Smooth muscle cell (in vitro differentiated cells): Measurements from ENCODE around the gene HK2. TPM values are rescaled to one million over a fixed set of nuclear protein-coding genes. Genes with fewer than 3 reads are reported as not detected.

Source experiments
- DNase-seq: peaks from one replicate; lab custom pipeline; 2025; ENCODE audit not compliant: unreplicated experiment; lab: John Stamatoyannopoulos, UW
- H2AFZ ChIP-seq: fragments of 200-600 bp; sonication (generic); 2 replicates; pipeline ENCODE4 v1.6.0; 2016; ENCODE audit warnings: antibody characterized with exemption, low read depth, mild to moderate bottlenecking
- H3F3A ChIP-seq: fragments of 200-600 bp; sonication (generic); 2 replicates; pipeline ENCODE4 v1.6.0; 2017; ENCODE audit warnings: antibody characterized with exemption, low read depth
- H3K27ac ChIP-seq: fragments of 200-600 bp; sonication (generic); 2 replicates; pipeline ENCODE4 v1.5.1; 2016; ENCODE audit warnings: low read depth, mild to moderate bottlenecking
- H3K27me3 ChIP-seq: fragments of 200-600 bp; sonication (generic); 2 replicates; pipeline ENCODE4 v1.6.1; 2016; ENCODE audit warnings: low read depth, mild to moderate bottlenecking
- H3K36me3 ChIP-seq: fragments of 200-600 bp; sonication (generic); 2 replicates; pipeline ENCODE4 v1.5.1; 2016; ENCODE audit warnings: low read depth
- H3K4me1 ChIP-seq: fragments of 200-600 bp; sonication (generic); 2 replicates; pipeline ENCODE4 v1.5.1; 2016; ENCODE audit warnings: low read depth
- H3K4me2 ChIP-seq: fragments of 200-600 bp; sonication (generic); 2 replicates; pipeline ENCODE4 v1.6.0; 2016; ENCODE audit warnings: mild to moderate bottlenecking
- H3K4me3 ChIP-seq: fragments of 200-600 bp; sonication (generic); 2 replicates; pipeline ENCODE4 v1.5.1; 2016; ENCODE audit warnings: mild to moderate bottlenecking
- H3K79me2 ChIP-seq: fragments of 200-600 bp; sonication (generic); 2 replicates; pipeline ENCODE4 v1.6.0; 2016; ENCODE audit warnings: low read depth, mild to moderate bottlenecking
- H3K9ac ChIP-seq: fragments of 200-600 bp; sonication (generic); 2 replicates; pipeline ENCODE4 v1.6.0; 2016; ENCODE audit warnings: low read depth
- H3K9me3 ChIP-seq: fragments of 200-600 bp; sonication (generic); replicated peaks from 2 replicates; pipeline ENCODE4 v1.5.1; 2016; ENCODE audit warnings: low read depth
- H4K20me1 ChIP-seq: fragments of 200-600 bp; sonication (generic); 2 replicates; pipeline ENCODE4 v1.6.0; 2016; ENCODE audit warnings: low read depth
- WGBS: methylation state at CpG from one replicate; pipeline ENCODE4 v1.1.7; 2016; ENCODE audit warnings: low lambda C conversion rate; 5-methylcytosine and 5-hydroxymethylcytosine counted together
- polyA plus RNA-seq: library from polyadenylated mRNA; unstranded; fragments of >200 nt; fragmentation: Nextera tagmentation; extraction: Ambion mirVana; gene quantifications from 2 replicates; pipeline ENCODE4 v1.2.1, GENCODE V29; 2016
- total RNA-seq: library from RNA; depleted of rRNA; stranded (reverse); fragments of >200 nt; gene quantifications from 2 replicates; pipeline ENCODE4 v1.2.3, GENCODE V29; 2014
- TF ChIP-seq, protein P1 (sequence below): fragments of 200-600 bp; sonication (generic); IDR thresholded peaks from 2 replicates; pipeline ENCODE4 v1.5.1; 2017; ENCODE audit warnings: borderline replicate concordance, mild to moderate bottlenecking, antibody characterized with exemption; ENCODE audit not compliant: insufficient read depth, poor library complexity, severe bottlenecking

Gene HK2
- total and polyA plus RNA-seq, 2 experiments from 2014 or later: 20.3 to 38.0 TPM

DNA sequence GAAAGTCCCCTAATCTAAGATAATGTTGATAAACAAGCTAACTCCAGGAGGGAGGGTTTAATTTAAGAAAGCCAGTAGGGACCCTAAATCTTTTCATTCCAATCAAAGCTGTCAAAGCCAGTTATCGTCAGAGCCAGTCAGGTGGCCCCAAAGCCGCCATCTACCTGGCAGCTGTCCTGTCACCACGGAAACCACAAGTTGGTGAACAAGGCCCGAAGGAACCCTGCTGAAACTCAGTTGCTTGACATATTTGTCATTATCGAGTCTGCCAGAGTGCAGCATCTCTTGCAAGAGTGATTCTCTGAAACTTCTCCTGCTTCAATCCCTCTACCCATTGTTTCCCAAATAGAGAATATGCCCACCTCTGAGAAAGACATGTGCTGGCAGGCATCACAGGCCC, 93.7 kb downstream of the HK2 start:
- Histone ChIP-seq H3K79me2 (no peaks in the 10 kb centered on the region), H3K36me3 (no peaks in the 10 kb centered on the region)
- 92% methylated on average over 5 of the region's 5 CpGs for WGBS

DNA sequence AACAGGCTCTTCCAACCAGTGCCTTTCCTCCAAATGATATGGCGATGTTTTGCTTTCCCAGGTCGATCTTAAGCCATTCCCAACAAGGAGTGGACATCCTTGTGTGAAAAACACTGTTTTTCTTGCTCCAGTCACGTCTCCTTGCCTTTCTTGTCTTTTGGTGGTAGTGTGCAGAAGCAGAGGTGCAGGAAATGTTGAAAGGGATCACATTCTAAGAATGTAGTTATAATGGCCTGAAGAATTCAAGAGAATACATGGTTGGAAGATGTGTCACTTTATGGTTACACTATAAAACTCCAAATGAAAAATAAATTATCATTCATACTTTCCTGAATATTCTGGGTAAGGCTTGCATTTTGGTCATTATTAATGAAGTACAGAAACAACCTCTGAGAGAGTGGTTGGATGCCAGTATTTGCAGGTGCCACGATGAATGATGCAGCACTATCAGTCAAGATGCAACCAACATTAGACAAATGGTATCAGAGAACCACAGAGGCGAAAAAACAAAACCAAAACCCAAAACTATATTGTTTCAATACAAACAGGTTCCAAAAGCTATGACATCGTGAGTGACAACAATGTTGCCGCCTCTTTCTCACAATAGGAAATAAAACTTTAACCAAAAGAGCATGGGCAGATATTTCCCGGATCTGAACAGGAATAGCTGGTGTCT, 97.0 kb downstream of the HK2 start:
- Histone ChIP-seq H3K36me3 (no peaks in the 10 kb centered on the region), H4K20me1 (no peaks in the 10 kb centered on the region), H3K27ac (no peak overlapping the region), H3K9ac (no peak overlapping the region), H3K4me3 (no peak overlapping the region), H3K79me2 (no peaks in the 10 kb centered on the region), H3K9me3 (no peaks in the 10 kb centered on the region), H3K4me2 (no peak overlapping the region), H3F3A (no peaks in the 10 kb centered on the region), H3K4me1 (no peaks in the 10 kb centered on the region), H2AFZ (no peak overlapping the region), H3K27me3 (no peaks in the 10 kb centered on the region)
- WGBS: 92% methylated on average over 8 of the region's 8 CpGs
- no peak for DNase-seq
- TF ChIP-seq, protein P1, sequence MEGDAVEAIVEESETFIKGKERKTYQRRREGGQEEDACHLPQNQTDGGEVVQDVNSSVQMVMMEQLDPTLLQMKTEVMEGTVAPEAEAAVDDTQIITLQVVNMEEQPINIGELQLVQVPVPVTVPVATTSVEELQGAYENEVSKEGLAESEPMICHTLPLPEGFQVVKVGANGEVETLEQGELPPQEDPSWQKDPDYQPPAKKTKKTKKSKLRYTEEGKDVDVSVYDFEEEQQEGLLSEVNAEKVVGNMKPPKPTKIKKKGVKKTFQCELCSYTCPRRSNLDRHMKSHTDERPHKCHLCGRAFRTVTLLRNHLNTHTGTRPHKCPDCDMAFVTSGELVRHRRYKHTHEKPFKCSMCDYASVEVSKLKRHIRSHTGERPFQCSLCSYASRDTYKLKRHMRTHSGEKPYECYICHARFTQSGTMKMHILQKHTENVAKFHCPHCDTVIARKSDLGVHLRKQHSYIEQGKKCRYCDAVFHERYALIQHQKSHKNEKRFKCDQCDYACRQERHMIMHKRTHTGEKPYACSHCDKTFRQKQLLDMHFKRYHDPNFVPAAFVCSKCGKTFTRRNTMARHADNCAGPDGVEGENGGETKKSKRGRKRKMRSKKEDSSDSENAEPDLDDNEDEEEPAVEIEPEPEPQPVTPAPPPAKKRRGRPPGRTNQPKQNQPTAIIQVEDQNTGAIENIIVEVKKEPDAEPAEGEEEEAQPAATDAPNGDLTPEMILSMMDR: no peak

More for the DNA sequence above, 93.7 kb downstream of the HK2 start:
- DNase-seq: no peak
- Histone ChIP-seq H3K9me3 (no peaks in the 10 kb centered on the region), H3K27ac (no peak overlapping the region), H3K4me2 (no peak overlapping the region), H2AFZ (no peak overlapping the region), H3K4me1 (peaks cover 6% of the 10 kb centered on the region), H4K20me1 (no peaks in the 10 kb centered on the region), H3K9ac (no peak overlapping the region), H3K4me3 (no peak overlapping the region), H3F3A (no peaks in the 10 kb centered on the region), H3K27me3 (no peaks in the 10 kb centered on the region)
- TF ChIP-seq, protein P1: no peak

DNA sequence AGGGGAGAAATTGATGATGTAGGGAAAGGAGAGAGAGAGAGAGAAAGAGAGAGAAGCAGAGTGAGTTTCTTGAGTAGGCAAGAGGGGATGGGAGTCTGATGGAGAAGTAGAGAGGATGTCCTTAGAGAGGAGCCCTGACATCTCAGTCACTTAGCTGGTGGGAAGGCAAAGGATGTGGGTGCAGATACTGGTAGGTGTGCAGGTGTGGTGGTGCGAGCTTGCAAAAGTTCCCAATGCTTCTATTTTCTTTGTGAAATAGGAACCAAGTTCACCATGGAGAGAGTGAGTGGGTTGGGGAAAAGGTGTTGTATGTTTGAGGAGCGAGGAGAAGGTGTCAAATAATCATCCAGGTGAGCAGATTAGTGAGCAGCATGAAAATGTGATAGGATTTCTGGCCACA, 98.0 kb downstream of the HK2 start:
- H3K36me3 ChIP-seq: no peaks in the 10 kb centered on the region
- H3K9me3 ChIP-seq: no peaks in the 10 kb centered on the region
- no peak overlapping the region for H3K9ac ChIP-seq
- H3K4me3 ChIP-seq: no peak overlapping the region
- H2AFZ ChIP-seq: no peak overlapping the region
- H3K4me2 ChIP-seq: no peak overlapping the region
- no peak for DNase-seq
- no peaks in the 10 kb centered on the region for H4K20me1 ChIP-seq
- H3K79me2 ChIP-seq: no peaks in the 10 kb centered on the region
- H3K27ac ChIP-seq: no peak overlapping the region
- H3F3A ChIP-seq: no peaks in the 10 kb centered on the region
- H3K27me3 ChIP-seq: no peaks in the 10 kb centered on the region
- H3K4me1 ChIP-seq: no peaks in the 10 kb centered on the region
- 82% methylated on average over 2 of the region's 2 CpGs for WGBS
- TF ChIP-seq, protein P1: no peak

DNA sequence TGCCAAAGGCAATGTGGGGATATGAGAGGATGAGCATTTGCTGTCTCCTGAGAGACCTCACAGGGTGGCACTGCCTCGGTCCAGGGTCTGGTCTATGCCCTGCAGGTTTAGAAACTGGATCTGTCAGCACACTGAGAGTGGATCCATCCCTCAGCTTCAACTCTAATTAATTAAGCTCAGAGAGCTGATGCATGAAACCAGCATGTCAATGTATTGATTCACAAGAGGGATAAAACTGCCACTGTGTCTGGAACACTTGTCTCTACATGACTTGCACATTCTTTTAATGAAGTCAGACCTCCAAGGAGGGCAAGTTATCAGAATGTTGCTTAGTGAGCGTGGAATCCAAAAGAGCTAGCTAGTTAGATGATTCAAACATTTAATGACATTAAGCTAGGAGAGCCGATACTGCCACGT, 102.1 kb downstream of the HK2 start:
- Histone ChIP-seq H3K9me3 (no peaks in the 10 kb centered on the region), H3K36me3 (no peaks in the 10 kb centered on the region), H4K20me1 (no peaks in the 10 kb centered on the region), H3K4me2 (peak overlapping the region; percentile 41), H3K27me3 (no peaks in the 10 kb centered on the region), H3K4me3 (no peak overlapping the region), H3K27ac (peak overlapping the region; percentile 83), H3F3A (no peaks in the 10 kb centered on the region), H3K4me1 (no peaks in the 10 kb centered on the region), H2AFZ (no peak overlapping the region), H3K9ac (peak overlapping the region; percentile 46), H3K79me2 (no peaks in the 10 kb centered on the region)
- TF ChIP-seq, protein P1: no peak
- WGBS: 63% methylated on average over 4 of the region's 4 CpGs
- no peak for DNase-seq
